Keratinocyte (primary cell): ENCODE results near the gene PFDN4.
"Not testable (repeated sequence)": the region's sequence is repeated elsewhere in the genome, so short reads cannot be mapped to it uniquely, and the experiment has no call there.

ENCODE experiments used
- CTCF ChIP-seq, 3 experiments: IDR thresholded peaks in 1 of 3; conservative IDR thresholded peaks in 1 of 3; optimal IDR thresholded peaks in 1 of 3; 2 replicates in 2 of 3; 3 replicates in 1 of 3; pipeline versions ENCODE3 to v1.5.1; 2011; ENCODE audit warnings: low read length in 3 of 3, mild to moderate bottlenecking in 3 of 3, moderate library complexity in 2 of 3, control low read depth in 1 of 3, inconsistent platforms in 1 of 3; ENCODE audit not compliant: insufficient read depth in 2 of 3; ENCODE audit errors: extremely low read depth in 1 of 3
- EZH2 ChIP-seq: IDR thresholded peaks from one replicate; pipeline ENCODE4 v1.6.1; 2012; ENCODE audit warnings: inconsistent platforms, mild to moderate bottlenecking, low read length, moderate library complexity

- not testable (repeated sequence) for TF ChIP-seq CTCF (optimal IDR thresholded peaks at IDR 0.05 in 1 of 3, IDR thresholded peaks at IDR 0.05 in 1 of 3, conservative IDR thresholded peaks at IDR 0.05 in 1 of 3; ENCODE audit: extremely low read depth in 1 of 3, insufficient read depth in 2 of 3, low read length in 3 of 3); EZH2
Observed at GRCh38 chr20:54224642-54225041, 16.8 kb downstream of the PFDN4 start.
